Panc1 (cell line): ENCODE data around the gene NT5DC2.

Source experiments
- CTCF ChIP-seq: fragments of 450-650 bp; IDR thresholded peaks from 2 replicates; pipeline ENCODE4 v1.5.1; 2017; ENCODE audit warnings: mild to moderate bottlenecking
- POLR2AphosphoS5 ChIP-seq: IDR thresholded peaks from 2 replicates; pipeline ENCODE4 v1.6.1; 2012; ENCODE audit warnings: mild to moderate bottlenecking, low read depth, low read length, moderate library complexity
- REST ChIP-seq, 2 experiments: IDR thresholded peaks; 2 replicates each; pipeline ENCODE4 v1.6.1; 2011 to 2012; ENCODE audit warnings: low read depth in 2 of 2, control low read depth in 1 of 2, low read length in 1 of 2, mild to moderate bottlenecking in 1 of 2, moderate library complexity in 1 of 2; ENCODE audit not compliant: insufficient read depth in 1 of 2

- TF ChIP-seq REST (IDR thresholded peaks at IDR 0.05; ENCODE audit: insufficient read depth in 1 of 2, low read depth in 2 of 2, low read length in 1 of 2) (no peak), POLR2AphosphoS5 (no peak), CTCF (no peak)
Measured at GRCh38 chr3:52554026-52554755, 20.5 kb upstream of the NT5DC2 start.
